Superior temporal gyrus (tissue), 1 donor: Measurements from ENCODE around the gene FRRS1.
"Not testable (repeated sequence)": the region's sequence is repeated elsewhere in the genome, so short reads cannot be mapped to it uniquely, and the experiment has no call there.

Experiments
- DNase-seq: peaks from one replicate; pipeline ENCODE4 v3.0.0-alpha.2; 2016; ENCODE audit errors: extremely low spot score

Gene FRRS1, protein sequence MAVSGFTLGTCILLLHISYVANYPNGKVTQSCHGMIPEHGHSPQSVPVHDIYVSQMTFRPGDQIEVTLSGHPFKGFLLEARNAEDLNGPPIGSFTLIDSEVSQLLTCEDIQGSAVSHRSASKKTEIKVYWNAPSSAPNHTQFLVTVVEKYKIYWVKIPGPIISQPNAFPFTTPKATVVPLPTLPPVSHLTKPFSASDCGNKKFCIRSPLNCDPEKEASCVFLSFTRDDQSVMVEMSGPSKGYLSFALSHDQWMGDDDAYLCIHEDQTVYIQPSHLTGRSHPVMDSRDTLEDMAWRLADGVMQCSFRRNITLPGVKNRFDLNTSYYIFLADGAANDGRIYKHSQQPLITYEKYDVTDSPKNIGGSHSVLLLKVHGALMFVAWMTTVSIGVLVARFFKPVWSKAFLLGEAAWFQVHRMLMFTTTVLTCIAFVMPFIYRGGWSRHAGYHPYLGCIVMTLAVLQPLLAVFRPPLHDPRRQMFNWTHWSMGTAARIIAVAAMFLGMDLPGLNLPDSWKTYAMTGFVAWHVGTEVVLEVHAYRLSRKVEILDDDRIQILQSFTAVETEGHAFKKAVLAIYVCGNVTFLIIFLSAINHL

DNA sequence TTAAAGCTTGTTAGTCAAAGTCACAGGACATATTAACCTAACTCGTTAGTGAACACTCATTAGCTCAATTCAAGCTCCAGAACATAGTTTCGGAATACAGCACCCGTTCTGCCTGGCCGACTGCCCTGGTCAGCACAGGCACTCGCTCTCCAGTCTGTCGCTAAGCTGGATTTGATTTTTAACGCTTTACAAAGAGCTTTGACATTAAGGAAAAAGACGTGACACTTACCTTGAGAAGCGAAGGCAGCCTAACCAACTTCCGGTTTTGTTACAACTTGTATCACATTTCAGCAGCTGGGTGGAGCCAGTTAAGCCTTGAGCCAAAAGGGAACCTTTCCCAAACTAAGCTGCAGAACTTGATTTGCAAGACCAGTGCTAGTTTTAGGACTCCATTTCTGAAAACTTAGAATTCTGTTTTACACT, at the start of gene FRRS1:
TSS of gene FRRS1 (minus strand) at position 258 of the 423 bp plus-strand sequence. CDS start 17,867 bp downstream, outside the sequence.
- DNase-seq = peak; percentile 43

DNA sequence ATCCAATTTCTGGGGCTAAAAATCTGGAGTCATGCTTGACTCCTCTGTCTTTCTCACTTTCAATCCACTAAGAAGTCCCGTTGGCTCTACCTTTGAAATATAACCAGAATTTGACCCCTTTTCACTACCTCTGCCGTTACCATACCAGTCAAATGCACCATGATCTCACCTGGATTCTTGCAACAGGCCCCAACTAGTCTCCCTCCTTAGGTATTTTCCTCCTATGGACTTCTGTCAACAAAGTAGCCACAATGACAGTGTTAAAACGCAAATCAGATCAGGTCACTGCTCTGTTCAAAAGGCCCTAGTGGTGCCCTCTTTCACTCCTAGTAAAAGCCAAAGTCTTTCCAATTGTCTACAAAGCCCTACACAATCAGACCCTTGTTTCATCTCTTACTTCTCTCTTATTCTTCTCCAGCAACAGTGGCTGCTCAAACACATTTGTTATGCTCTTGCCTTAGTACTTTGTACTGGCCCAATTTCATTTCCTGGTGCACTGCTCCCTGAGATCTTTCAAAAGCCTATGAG, 48.0 kb upstream of the FRRS1 start:
- DNase-seq = no peak

DNA sequence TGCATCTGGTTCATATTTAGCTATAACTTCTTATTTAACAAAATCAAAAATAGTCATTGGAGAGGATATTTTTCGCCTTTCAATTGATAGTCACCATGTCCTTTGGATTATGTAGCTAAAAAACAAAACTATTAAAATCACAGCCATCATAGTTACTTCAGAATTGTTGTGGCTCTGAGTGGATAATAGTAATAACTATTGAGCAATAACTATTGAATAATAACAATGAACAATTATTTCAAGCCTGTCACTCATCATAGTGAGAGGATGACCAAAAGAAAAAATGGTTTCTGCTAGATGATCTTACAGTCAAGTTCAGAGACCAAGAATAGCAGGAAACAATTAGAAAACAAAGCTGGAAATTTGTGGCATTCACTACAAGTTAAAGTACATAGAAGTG, 45.3 kb upstream of the FRRS1 start:
- DNase-seq = no peak

DNA sequence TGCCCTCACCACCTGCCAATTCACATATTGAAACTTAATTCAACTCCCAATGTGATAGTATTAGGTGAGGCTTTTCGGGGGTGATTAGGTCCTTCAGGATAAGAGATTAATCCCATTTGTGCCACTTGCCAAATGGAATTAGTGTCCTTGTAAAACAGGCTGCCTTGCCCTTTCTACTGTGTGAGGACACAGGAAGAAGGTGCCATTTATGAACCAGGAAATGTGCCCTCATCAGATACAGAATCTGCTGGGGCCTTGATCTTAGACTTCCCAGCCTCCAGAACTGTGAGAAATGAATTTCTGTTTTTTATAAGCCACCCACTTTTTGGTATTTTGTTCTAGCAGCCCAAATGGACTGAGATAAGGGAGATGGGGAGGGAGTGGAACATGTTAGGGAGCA, 44.6 kb upstream of the FRRS1 start:
- no peak for DNase-seq

DNA sequence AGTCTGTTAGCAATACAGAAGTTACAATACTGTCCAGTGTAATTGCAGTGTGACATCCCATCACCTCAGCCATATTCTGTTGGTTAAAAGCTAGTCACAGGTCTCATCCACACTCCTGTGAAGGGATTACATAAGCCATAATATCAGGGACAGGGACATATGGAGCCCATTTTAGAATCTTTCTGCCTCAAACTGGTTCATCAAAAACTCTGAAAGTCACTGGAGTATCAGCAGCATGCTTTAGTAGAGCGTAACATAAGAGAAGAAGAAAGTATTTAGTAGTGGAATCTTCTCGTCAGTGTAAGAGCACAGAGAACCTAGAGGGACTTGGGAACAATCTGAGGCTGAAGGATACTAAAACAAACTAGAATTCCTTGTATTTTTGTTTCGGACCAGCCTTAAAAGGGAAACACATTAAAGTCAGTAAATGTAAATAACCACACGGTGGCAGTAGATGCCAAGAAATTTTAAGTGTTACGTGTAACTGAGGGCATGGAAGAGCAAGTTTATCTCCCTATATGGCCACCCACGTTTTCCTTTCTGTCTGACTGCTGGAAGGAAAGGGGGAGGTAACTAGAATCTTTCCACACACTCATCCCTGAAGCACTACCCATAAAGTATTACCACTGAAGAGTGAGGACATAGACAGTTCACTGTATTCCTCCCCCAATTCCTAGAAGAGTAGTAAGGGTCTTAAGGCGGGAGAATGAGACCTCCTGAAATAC, 42.1 kb upstream of the FRRS1 start:
- peak; percentile 96 for DNase-seq

DNA sequence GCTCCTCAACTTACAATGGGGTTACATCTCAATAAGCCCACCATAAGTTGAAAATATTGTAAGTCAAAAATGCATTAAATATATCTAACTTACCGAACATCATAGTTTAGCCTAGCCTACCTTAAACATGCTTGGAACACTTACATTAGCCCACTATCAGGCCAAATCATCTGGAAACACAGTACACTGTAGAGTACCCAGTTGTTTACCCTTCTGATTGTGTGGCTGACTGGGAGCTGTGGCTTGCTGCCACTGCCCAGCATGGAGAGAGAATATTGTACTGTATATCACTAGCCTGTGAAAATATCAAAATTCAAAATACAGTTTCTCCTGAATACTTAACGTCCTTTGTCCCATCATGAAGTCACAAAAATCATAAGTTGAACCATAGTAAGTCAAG, 40.4 kb upstream of the FRRS1 start:
- DNase-seq = no peak

DNA sequence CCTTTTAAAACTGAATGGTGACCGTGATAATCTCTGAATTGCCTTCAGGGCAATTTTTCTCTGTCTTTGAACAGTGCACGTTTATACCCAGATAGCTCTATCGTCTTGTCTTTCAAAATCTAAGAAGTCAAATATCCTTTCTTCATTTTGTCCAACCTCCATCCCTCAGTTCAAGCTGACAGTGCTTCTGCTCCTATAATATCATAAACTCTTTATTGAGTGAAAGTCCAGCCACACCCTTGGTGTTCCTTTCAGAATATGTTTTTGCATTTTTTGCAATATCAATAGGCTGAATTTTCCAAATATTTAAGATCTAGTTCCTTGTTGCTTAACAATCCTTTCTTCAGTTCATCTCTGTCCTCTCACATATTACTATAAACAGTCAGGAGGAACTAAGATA, 35.1 kb upstream of the FRRS1 start:
- DNase-seq = no peak

DNA sequence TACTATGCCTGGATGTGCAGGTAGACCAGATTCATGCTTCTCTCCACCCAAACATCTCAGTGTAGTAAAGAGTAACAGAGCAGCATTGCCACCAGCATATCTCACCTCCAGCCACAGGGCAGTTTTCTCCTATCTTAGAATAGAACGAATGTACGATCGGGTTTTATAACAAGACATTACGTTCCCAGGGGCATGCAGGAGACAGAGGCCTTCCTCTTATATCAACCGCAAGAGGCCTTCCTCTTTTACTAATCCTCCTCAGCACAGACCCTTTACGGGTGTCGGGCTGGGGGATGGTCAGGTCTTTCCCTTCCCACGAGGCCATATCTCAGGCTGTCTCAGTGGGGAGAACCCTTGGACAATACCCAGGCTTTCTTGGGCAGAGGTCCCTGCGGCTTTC, 27.4 kb upstream of the FRRS1 start:
- not testable (repeated sequence) for DNase-seq

DNA sequence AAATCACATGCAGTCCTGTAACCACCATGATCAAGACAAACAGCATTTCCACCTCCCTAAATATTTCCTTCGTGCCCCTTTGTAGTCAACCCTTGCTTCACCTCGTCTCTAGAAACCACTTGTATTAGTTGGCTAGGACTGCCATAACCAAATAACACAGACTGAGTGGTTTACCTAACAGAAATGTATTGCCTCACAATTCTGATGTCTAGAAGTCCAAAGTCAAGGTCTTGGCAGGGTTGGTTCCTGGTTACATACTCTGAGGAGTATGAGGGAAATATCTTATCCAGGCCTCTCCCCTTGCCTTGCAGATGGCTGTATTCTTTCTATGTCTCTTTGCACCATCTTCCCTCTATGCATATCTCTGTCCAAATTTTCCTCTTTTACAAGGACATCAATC, 23.3 kb upstream of the FRRS1 start:
- no peak for DNase-seq

DNA sequence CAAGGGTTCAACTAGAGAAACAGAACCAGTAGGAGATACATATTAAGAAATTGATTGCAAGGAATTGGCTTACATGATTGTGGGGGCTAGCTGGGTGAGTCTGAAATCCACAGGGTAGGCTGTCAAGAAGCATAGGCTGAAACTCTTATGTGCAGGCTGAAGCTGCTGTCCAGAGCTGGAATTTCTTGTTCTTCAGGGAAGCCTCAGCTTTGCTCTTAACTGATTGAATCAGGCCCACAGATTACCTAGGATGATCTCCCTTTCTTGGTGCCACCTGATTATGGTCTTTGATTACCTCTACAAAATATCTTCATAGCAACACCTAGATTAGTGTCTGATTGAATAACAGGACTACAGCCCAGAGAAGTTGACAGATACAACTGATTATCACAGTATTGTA, 22.5 kb upstream of the FRRS1 start:
- no peak for DNase-seq

DNA sequence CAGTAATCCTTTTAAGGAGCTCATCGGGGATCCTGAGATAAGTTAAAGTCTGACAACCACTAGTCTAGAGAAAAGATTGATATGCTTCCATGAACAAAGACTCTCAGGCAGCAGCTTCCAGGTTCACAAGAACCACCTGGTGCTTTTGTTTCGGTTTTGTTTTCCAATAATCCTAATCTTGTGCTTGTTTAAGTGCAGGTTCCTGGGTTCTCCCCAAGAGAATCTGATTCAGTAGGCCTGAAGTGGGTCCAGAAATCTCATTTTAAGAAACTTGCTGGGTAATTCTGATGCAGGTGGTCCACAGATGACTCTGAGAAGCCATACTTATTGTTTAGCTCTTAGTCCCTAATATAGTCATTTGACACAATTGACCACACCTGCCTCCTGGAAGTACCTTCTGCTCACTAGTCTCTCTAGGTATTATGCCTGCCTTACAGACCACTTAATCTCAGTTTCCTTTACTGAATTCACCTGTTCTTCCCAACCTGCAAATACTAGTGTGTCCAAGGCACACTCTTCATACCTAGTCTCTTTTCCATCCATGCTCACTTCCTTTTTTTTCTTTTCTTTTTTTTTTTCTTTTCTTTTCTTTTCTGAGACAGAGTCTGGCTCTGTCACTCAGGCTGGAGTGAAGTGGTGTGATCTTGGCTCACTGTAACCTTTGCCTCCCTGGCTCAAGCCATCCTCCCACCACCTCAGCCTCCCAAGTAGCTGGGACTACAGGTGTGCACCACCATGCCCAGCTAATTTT, 20.5 kb upstream of the FRRS1 start:
- no peak for DNase-seq

DNA sequence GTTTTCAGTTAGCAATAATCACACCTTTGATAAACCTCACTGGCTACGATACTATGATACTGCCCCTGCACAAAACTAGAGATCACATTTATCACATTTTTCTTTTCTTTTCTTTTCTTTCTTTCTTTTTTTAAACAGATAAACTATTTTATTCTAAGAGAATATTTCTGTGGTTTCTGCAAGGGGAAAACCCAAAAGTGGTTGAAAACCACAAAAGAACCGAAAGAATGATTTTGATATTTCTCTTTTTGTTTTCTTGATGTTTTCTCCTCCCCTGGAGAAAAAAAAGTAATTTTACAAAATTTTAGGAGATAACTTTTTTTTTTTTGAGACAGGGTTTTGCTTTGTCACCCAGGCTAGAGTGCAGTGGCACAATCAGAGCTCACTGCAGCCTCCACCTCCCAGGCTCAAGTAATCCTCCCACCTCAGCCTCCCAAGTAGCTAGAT, 18.4 kb upstream of the FRRS1 start:
- no peak for DNase-seq

DNA sequence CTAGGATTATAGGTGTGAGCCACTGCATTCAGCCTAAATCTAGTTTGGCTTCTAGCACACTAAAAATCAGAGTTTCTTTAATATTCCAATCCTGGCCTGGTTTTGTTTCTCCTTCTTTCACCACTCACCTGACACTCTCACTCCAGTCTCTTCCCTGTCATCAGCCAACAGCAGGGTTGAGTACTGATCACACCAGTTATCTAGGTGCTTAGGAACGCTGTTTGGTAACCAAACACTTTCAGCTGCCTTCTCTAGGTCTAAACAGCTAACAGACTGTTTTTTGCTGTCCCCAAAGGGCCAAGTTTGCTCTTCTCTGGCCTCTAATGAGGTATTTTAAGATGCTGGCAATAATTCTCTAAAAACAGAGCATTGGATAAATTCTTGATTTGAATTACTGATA, 17.7 kb upstream of the FRRS1 start:
- no peak for DNase-seq

DNA sequence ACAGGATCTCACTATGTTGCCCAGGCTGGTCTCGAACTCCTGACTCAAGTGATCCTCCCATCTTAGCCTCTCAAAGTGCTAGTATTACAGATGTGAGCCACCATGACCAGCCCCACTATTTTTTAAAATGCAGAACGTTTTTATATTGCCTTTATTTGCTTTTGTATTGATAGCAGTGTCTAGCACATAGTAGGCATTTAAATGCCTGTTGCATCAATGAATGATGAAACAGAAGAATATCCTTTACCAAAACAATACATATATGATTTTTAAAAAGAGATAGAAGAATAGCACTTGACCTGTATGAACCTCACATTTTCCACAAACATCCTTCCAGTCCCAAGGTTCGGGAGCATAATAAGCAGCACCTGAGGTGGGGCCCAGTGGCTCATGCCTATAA, 16.5 kb upstream of the FRRS1 start:
- no peak for DNase-seq

DNA sequence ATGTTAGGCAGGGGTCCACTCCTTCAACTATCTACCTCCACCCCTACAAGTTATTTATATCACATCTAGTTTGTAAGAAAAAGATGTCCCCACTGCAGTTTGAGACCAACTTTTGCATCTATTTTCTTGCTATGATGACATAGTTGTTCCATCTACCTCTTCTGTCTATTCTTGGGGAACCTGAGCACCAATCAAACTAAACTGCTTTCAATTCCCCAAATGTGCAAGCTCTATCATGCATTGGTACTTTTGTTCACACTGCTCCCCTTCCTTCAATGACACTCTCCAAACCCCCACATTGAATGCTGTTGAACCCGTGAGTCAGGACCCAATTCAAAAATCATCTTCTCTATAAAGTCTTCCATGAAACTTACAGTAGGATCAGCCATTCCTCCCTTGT, 16.0 kb upstream of the FRRS1 start:
- DNase-seq = no peak

DNA sequence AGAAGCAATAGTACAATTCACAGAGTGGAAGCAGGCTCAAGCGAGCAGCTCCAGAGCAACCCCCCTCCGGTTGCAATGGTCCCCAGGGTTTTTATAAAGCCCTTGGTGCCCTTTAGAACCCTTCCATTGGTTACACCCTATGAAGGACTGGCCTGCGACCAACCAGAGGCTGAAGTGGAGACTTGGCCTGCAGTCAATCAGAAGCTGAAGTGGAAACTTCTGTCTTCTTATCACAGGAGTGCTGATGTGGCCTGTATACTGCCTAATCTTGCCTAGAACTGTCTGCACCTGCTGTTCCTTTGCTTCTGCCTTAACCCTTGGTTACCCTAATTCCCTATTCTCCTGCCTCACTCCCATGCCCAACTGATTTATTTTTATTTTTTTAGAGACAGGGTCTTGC, 15.4 kb upstream of the FRRS1 start:
- DNase-seq = no peak

DNA sequence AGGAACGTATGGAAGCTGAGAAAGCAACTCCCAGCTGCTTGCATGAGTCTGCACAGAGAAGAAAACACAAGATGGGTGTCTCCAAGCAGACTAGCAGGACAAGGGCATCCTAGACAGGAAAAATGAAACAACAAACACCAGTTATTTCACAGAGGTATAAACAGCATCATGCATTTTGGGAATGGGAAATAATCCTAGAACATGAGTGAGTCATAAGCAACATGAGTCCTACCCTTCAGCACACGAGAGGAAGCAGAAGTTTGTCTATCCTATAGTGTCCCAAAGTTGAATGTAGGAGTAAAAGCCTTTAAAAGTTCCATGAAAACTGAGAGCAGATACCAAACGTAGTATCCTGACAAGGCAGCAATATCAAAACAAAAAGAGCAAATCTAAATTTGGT, 11.3 kb upstream of the FRRS1 start:
- no peak for DNase-seq

DNA sequence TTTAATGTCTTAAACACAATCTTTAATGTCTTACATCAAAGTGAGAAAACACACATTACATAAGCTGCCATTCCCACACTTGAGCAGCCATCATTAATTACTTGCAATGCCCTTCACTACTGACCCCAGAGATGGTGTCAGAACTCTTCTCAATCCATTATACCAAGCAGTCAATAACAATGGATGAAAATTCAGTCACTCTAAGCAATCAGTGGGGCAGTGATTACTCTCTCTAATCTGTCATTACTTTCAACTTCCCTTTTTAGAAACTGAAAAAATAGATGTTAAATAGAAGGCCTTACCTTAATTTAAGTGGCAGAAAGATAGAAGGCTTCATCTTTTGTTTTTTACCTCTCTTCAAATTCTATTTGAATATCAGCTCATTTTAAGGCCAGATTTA, 9.7 kb upstream of the FRRS1 start:
- no peak for DNase-seq

DNA sequence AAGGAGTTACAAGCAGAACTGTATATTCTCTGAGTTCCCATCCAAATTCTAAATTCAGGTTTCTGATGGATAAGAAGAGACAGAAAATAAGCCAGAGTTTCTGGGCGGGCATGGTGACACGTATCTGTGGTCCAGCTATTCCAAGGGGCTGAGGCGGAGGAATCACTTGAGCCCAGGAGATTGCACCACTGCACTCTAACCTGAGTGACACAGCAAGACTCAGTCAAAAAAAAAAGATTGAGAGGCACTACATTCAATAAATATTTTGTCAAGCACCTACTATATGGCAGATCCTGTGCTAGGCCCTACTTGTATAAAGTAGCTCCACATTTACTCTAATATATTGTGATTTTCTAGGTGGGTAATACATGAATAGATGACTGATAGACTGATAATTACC, 6.4 kb upstream of the FRRS1 start:
- no peak for DNase-seq

DNA sequence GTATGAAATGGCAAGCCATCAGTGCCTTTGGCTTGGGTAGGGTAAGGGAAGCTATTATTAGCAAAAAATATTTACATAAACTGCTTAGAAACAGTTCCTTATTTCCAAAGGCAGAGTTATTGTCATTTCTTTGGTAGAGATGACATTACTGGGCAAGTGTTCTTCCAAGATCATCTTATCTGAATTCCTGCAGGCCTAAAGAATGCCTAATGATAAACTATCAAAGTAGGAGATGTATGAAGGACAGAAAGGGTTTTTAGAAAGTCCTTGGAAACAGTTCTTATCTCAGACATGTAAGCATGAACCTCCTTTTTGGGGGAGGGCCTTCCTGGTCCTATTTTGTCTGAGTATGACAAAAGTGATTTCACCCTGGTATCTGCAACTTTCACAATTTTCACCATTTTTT, 5.1 kb upstream of the FRRS1 start:
- no peak for DNase-seq

DNA sequence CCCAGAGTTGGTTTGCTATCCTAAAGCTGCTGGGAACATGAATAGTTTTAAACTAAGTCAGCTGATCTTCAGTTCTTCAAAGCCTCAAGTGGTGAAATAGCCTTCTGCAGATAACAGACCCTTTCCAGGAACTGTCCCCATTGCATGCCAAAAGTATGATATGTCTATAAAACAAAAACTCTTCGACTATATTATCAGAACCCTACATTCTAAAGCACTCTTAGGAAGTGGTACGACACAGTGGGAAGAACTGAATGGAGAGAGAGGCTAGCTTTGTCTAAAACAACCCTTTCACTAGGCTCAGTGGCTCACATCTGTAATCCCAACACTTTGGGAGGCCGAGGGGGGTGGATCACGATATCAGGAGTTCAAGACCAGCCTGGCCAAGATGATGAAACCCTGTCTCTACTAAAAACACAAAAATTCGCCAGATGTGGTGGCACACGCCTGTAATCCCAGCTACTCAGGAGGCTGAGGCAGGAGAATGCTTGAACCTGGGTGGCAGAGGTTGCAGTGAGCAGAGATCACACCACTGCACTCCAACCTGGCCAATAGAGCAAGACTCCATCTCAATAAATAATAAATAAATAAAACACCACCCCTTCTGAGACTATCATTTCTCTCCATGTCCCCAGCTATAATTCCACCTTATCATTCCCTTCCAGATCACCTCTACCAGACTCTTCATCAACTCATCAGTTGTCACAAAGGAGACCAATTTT, 2.2 kb upstream of the FRRS1 start:
- no peak for DNase-seq
